Hepatocyte (in vitro differentiated cells): ENCODE measurements around the gene TRAM2.

Source experiments
- EZH2 ChIP-seq: fragments of 200-600 bp; sonication (generic); IDR thresholded peaks from 2 replicates; pipeline ENCODE4 v1.6.1; 2016; ENCODE audit warnings: antibody characterized with exemption, mild to moderate bottlenecking, borderline replicate concordance
- EZH2phosphoT487 ChIP-seq: fragments of 200-600 bp; sonication (generic); IDR thresholded peaks from one replicate; pipeline ENCODE4 v1.6.1; 2018; ENCODE audit warnings: antibody characterized with exemption, mild to moderate bottlenecking, low read depth, moderate library complexity; ENCODE audit not compliant: unreplicated experiment, severe bottlenecking
- TF ChIP-seq, protein P1 (sequence below): fragments of 200-600 bp; sonication (generic); IDR thresholded peaks from 2 replicates; pipeline ENCODE4 v1.5.1; 2016; ENCODE audit warnings: antibody characterized with exemption, mild to moderate bottlenecking; ENCODE audit not compliant: poor library complexity

DNA sequence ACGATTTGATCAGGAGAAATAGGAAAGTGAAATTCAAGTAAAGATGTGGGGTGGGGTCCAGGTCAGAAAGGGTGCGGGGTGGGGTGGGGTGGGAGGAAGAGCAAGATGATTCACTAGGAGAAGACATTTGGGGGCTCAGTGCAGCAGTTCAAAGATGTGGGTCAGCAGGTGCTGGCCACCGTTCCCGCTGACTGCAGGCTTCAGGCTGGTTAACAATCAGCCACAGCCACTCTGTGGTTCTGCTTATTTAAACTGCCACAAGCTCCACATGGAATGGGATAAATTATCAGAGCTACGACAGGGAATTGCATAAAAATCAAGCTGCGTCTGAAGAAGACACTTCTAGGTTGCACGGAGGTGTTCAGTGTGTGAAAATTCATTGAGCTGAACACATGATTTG is 49.4 kb downstream of the TRAM2 start:
- TF ChIP-seq, protein P1, sequence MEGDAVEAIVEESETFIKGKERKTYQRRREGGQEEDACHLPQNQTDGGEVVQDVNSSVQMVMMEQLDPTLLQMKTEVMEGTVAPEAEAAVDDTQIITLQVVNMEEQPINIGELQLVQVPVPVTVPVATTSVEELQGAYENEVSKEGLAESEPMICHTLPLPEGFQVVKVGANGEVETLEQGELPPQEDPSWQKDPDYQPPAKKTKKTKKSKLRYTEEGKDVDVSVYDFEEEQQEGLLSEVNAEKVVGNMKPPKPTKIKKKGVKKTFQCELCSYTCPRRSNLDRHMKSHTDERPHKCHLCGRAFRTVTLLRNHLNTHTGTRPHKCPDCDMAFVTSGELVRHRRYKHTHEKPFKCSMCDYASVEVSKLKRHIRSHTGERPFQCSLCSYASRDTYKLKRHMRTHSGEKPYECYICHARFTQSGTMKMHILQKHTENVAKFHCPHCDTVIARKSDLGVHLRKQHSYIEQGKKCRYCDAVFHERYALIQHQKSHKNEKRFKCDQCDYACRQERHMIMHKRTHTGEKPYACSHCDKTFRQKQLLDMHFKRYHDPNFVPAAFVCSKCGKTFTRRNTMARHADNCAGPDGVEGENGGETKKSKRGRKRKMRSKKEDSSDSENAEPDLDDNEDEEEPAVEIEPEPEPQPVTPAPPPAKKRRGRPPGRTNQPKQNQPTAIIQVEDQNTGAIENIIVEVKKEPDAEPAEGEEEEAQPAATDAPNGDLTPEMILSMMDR, result no peak
- TF ChIP-seq EZH2 (no peak), EZH2phosphoT487 (no peak)
